ENCODE data around the gene TRAF2. TPM values are rescaled to one million over a fixed set of nuclear protein-coding genes. Genes with fewer than 3 reads are reported as not detected.

Gene TRAF2
- total and polyA plus RNA-seq, 2 donors (not counting 3 experiments of a cell fraction or from before 2014, with no cell fraction given) = 10.9 to 23.1 TPM

DNA sequence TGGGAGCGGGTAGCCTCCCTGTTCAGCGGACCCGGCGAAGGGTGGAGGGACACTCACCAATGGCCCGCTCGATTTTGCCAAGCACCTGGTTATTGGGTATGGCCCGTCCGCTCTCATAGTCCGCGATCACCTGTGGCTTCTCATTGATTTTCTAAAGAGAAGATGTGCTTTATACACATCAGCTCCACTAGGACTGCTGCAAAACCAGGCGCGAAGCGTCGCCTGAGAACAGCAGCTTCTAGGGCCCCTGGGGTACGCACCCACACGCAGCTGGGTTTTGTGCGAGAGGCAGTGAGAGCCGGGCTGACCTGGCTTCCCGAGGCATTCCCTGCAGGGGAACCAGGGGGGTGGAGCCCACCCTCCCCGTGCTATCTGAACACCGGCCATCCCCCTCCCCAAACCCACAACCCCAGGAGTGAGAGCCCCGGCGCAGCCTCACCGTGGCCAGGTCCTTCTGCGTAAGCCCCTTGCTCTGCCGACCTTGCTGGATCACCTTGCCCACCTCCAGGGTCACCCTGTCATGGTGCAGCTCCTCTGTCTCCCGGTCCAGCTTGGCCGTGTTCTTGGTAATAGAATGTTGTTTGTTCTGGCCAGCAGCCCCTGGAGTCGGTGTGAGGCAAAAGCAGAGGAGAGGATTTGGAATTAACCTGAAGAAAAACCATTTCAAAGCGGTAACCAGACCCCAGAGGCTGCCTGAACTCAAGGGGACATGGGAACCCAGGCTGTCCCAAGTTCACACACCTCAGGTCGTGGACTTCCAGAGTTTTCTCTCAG, 23.3 kb upstream of the TRAF2 start:
- no peaks in the 10 kb centered on the region for H4K20me1 ChIP-seq (replicated peaks; ENCODE audit: control insufficient read depth, extremely low read depth, insufficient read depth, low read length)
- FAIRE-seq (no peak), DNase-seq (ENCODE audit: low read depth, low spot score) (no peak)
- H3K79me2 ChIP-seq (ENCODE audit: control insufficient read depth, insufficient read depth, low read length) = peaks cover 24% of the 10 kb centered on the region
- no peak overlapping the region for H3K4me3 ChIP-seq (replicated peaks in 1 of 3; ENCODE audit: insufficient read depth in 1 of 3, low read depth in 1 of 3, low read length in 3 of 3)
- ChIA-PET POLR2A (no interaction called here), CTCF (interaction anchor here (1.3 kb wide), 1 partner anchor 21 kb away, joined by 4 read pairs; the partner anchor contains the start of gene AJM1)
- H3K9me3 ChIP-seq (replicated peaks; ENCODE audit: control insufficient read depth, insufficient read depth, low read length) = no peaks in the 10 kb centered on the region
- peaks cover 8 to 21% of the 10 kb centered on the region in 2 experiments for H3K36me3 ChIP-seq (ENCODE audit: control insufficient read depth in 2 of 2, extremely low read depth in 1 of 2, insufficient read depth in 2 of 2, low read length in 2 of 2)
- no peak overlapping the region for H3K9ac ChIP-seq (replicated peaks; ENCODE audit: extremely low read depth, insufficient read depth, low read length)
- dilution Hi-C loops (cut with MboI; ENCODE audit: extremely low pct_ligation_motif_present, low sequenced_read_pairs) (no loop called here), intact Hi-C loops (cut with micrococcal nuclease) (no loop called here)
- BruUV-seq (replicated peaks) = no TSS peak
- no peaks in the 10 kb centered on the region for H3K9me1 ChIP-seq (replicated peaks; ENCODE audit: control insufficient read depth, extremely low read depth, insufficient read depth, low read length)
- no peak overlapping the region for H3K27ac ChIP-seq (ENCODE audit: insufficient read depth, low read depth, low read length)
- H3K4me1 ChIP-seq (ENCODE audit: control insufficient read depth, extremely low read depth, insufficient read depth, low read length) = peaks cover 6% of the 10 kb centered on the region
- H3K27me3 ChIP-seq (ENCODE audit: control insufficient read depth in 2 of 2, insufficient read depth in 2 of 2, low read length in 2 of 2) = no peaks in the 10 kb centered on the region
- no peak overlapping the region for H3K4me2 ChIP-seq (ENCODE audit: insufficient read depth, low read length)
- H2AFZ ChIP-seq (ENCODE audit: low read depth, low read length) = no peak overlapping the region
- no peak for TF ChIP-seq FOS (IDR thresholded peaks at IDR 0.05; ENCODE audit: borderline replicate concordance, insufficient read depth, low read length)
- no peak for TF ChIP-seq EZH2 (IDR thresholded peaks at IDR 0.05; ENCODE audit: borderline replicate concordance, low read depth, low read length, severe bottlenecking)
- TF ChIP-seq CTCF (IDR thresholded peaks at IDR 0.05; ENCODE audit: extremely low read depth in 1 of 2, insufficient read depth in 1 of 2, low read depth in 1 of 2, low read length in 2 of 2) = no peak
- TF ChIP-seq GATA2 (IDR thresholded peaks at IDR 0.05; ENCODE audit: insufficient read depth, insufficient read length, low read depth, low read length) = no peak
- TF ChIP-seq POLR2A (IDR thresholded peaks at IDR 0.05; ENCODE audit: low read depth, low read length) = no peak
- TF ChIP-seq MYC (IDR thresholded peaks at IDR 0.05; ENCODE audit: low read depth, low read length) = no peak
